Effector memory CD4-positive, alpha-beta T cell (primary cell): ENCODE results near the gene TPSAB1.
"Not testable (repeated sequence)": the region's sequence is repeated elsewhere in the genome, so short reads cannot be mapped to it uniquely, and the experiment has no call there.

Source experiments
- DNase-seq, 3 donors: peaks; one replicate each; pipeline ENCODE4 v3.0.0-alpha.2; 2020
- H3K27ac ChIP-seq: 2 replicates; pipeline ENCODE4 v1.7.0; 2013; ENCODE audit warnings: mild to moderate bottlenecking, low read length, moderate library complexity; ENCODE audit not compliant: insufficient read depth, poor library complexity, severe bottlenecking
- H3K27me3 ChIP-seq: replicated peaks from 2 replicates; pipeline ENCODE4 v1.7.0; 2013; ENCODE audit warnings: mild to moderate bottlenecking, low read length; ENCODE audit not compliant: insufficient read depth, control insufficient read depth, poor library complexity, severe bottlenecking
- H3K36me3 ChIP-seq: 2 replicates; pipeline ENCODE4 v1.7.0; 2013; ENCODE audit warnings: mild to moderate bottlenecking, low read length, moderate library complexity; ENCODE audit not compliant: control insufficient read depth, insufficient read depth
- H3K4me1 ChIP-seq: 2 replicates; pipeline ENCODE4 v1.7.0; 2013; ENCODE audit warnings: low read length, mild to moderate bottlenecking; ENCODE audit not compliant: control insufficient read depth, insufficient read depth, poor library complexity, severe bottlenecking
- H3K4me3 ChIP-seq: 2 replicates; pipeline ENCODE4 v1.7.0; 2013; ENCODE audit warnings: low read length, low read depth, mild to moderate bottlenecking; ENCODE audit not compliant: insufficient read depth, poor library complexity, severe bottlenecking
- H3K9me3 ChIP-seq: 2 replicates; pipeline ENCODE4 v1.7.0; 2013; ENCODE audit warnings: mild to moderate bottlenecking, low read length, moderate library complexity; ENCODE audit not compliant: control insufficient read depth

The TPSAB1 gene

DNA sequence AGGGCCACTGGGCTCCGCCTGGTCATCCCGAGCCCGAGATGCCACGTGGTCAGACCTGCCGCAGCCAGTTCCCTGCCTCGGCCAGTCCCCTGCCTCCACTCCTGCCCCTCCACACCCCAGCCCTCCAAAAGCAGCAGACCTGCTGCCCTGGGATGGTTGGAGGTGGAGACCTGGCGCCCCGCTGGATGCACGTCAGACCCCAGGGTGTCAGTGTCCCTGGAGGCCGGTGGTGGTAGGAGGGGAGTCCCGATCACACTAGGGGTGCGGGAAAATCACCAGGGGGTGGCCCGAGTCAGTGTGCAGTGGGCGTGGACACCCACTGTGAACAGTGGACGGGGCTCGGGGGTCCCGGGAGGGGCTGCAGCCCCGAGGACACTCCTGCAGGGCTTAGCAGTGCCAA is 42.3 kb upstream of the TPSAB1 start:
- no peak overlapping the region for H3K4me3 ChIP-seq
- no peak overlapping the region for H3K27ac ChIP-seq
- no peaks in the 10 kb centered on the region for H3K27me3 ChIP-seq
- no peaks in the 10 kb centered on the region for H3K4me1 ChIP-seq
- no peaks in the 10 kb centered on the region for H3K9me3 ChIP-seq
- no peak for DNase-seq
- no peaks in the 10 kb centered on the region for H3K36me3 ChIP-seq

GRCh38 chr16:1198671-1199346 is 41.7 kb upstream of the TPSAB1 start:
- not testable (repeated sequence) for H3K27me3 ChIP-seq, H3K4me3 ChIP-seq, H3K27ac ChIP-seq, H3K36me3 ChIP-seq, H3K9me3 ChIP-seq, H3K4me1 ChIP-seq
- DNase-seq, result peak in 1 of 3 donors; percentile 17

GRCh38 chr16:1199347-1200013 is 41.0 kb upstream of the TPSAB1 start:
- no peaks in the 10 kb centered on the region for H3K9me3 ChIP-seq
- H3K27ac ChIP-seq, result no peak overlapping the region
- no peaks in the 10 kb centered on the region for H3K36me3 ChIP-seq
- no peaks in the 10 kb centered on the region for H3K4me1 ChIP-seq
- no peaks in the 10 kb centered on the region for H3K27me3 ChIP-seq
- no peak for DNase-seq
- H3K4me3 ChIP-seq, result no peak overlapping the region

- no peaks in the 10 kb centered on the region for H3K27me3 ChIP-seq
Measured at GRCh38 chr16:1200014-1200627, 40.4 kb upstream of the TPSAB1 start.

GRCh38 chr16:1201444-1201843 is 39.1 kb upstream of the TPSAB1 start:
- no peak for DNase-seq

More at GRCh38 chr16:1200014-1200627, 40.4 kb upstream of the TPSAB1 start:
- DNase-seq, result no peak
- Histone ChIP-seq H3K27ac (no peak overlapping the region), H3K9me3 (no peaks in the 10 kb centered on the region), H3K4me3 (no peak overlapping the region), H3K36me3 (no peaks in the 10 kb centered on the region), H3K4me1 (no peaks in the 10 kb centered on the region)

GRCh38 chr16:1202274-1202673 is 38.2 kb upstream of the TPSAB1 start:
- Histone ChIP-seq H3K27me3 (no peaks in the 10 kb centered on the region), H3K9me3 (no peaks in the 10 kb centered on the region), H3K4me1 (no peaks in the 10 kb centered on the region), H3K4me3 (no peak overlapping the region), H3K36me3 (no peaks in the 10 kb centered on the region), H3K27ac (no peak overlapping the region)
- no peak for DNase-seq

More at GRCh38 chr16:1201444-1201843, 39.1 kb upstream of the TPSAB1 start:
- no peaks in the 10 kb centered on the region for H3K9me3 ChIP-seq
- H3K27ac ChIP-seq, result no peak overlapping the region
- H3K4me3 ChIP-seq, result no peak overlapping the region
- H3K4me1 ChIP-seq, result no peaks in the 10 kb centered on the region
- H3K27me3 ChIP-seq, result no peaks in the 10 kb centered on the region
- H3K36me3 ChIP-seq, result no peaks in the 10 kb centered on the region

DNA sequence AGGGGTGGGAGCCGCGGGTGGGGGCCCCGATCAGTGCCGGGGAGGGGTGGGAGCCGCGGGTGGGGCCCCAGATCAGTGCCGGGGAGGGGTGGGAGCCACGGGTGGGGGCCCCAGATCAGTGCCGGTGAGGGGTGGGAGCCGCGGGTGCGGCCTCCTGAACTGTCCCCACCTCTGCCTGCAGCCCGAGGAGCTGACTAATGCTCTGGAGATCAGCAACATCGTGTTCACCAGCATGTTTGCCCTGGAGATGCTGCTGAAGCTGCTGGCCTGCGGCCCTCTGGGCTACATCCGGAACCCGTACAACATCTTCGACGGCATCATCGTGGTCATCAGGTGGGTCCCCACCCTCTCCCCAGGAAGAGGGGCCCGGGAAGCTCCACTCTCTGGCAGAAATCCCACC is 35.6 kb upstream of the TPSAB1 start:
- Histone ChIP-seq H3K27me3 (no peaks in the 10 kb centered on the region), H3K36me3 (no peaks in the 10 kb centered on the region), H3K27ac (no peak overlapping the region), H3K9me3 (no peaks in the 10 kb centered on the region), H3K4me3 (no peak overlapping the region), H3K4me1 (no peaks in the 10 kb centered on the region)
- DNase-seq, result no peak

- no peaks in the 10 kb centered on the region for H3K9me3 ChIP-seq
- DNase-seq, result no peak
- no peaks in the 10 kb centered on the region for H3K27me3 ChIP-seq
- H3K36me3 ChIP-seq, result no peaks in the 10 kb centered on the region
- H3K4me3 ChIP-seq, result no peak overlapping the region
- no peak overlapping the region for H3K27ac ChIP-seq
- H3K4me1 ChIP-seq, result no peaks in the 10 kb centered on the region
Measured at GRCh38 chr16:1206326-1206725, 34.2 kb upstream of the TPSAB1 start.

GRCh38 chr16:1206786-1207185 is 33.7 kb upstream of the TPSAB1 start:
- Histone ChIP-seq H3K4me3 (no peak overlapping the region), H3K36me3 (no peaks in the 10 kb centered on the region), H3K9me3 (no peaks in the 10 kb centered on the region), H3K27ac (no peak overlapping the region), H3K4me1 (no peaks in the 10 kb centered on the region), H3K27me3 (no peaks in the 10 kb centered on the region)
- peak in 1 of 3 donors; percentile 7 for DNase-seq

DNA sequence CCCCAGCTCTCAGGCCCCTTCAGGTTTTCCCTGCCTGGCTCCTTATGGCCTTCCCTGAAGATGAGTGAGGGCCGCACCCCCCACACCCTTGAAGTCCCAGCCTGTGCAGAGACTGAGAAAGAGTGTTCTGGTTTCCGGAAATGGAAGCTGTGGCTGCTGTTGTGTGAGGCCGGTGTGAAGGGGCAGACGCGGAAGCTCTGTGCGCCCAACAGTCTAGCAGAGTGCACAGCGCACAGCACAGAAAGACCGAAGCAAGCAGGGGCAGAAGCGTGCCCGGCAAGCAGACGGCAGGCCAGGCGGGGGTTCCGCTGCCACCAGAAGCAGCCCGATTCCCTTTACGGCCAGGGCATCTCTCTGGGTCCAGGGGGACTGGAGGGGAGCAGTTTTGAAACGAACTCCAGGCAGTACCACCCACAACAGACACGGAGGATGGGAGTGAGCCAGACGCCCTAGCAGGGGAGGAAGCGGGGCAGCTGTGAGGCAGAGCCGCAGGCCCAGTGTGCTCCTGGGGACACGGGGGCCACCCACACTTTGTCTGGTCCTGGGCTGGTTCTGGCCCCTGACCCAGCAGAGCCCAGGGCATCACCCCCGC is 32.2 kb upstream of the TPSAB1 start:
- no peaks in the 10 kb centered on the region for H3K36me3 ChIP-seq
- no peak for DNase-seq
- H3K4me1 ChIP-seq, result no peaks in the 10 kb centered on the region
- peak overlapping the region; percentile 17 for H3K4me3 ChIP-seq
- H3K27me3 ChIP-seq, result no peaks in the 10 kb centered on the region
- no peaks in the 10 kb centered on the region for H3K9me3 ChIP-seq
- no peak overlapping the region for H3K27ac ChIP-seq
